GM21723 (cell line): ENCODE results near the gene ZNF697.
A peak's percentile ranks its signal among the peaks of the same experiment; 100 is the strongest.

Experiments
- ATAC-seq: cut with Tn5 transposase; IDR thresholded peaks from one replicate; pipeline ENCODE4 v1.9.1; 2021; ENCODE audit warnings: mild to moderate bottlenecking, moderate library complexity; ENCODE audit not compliant: unreplicated experiment

ZNF697 gene

DNA sequence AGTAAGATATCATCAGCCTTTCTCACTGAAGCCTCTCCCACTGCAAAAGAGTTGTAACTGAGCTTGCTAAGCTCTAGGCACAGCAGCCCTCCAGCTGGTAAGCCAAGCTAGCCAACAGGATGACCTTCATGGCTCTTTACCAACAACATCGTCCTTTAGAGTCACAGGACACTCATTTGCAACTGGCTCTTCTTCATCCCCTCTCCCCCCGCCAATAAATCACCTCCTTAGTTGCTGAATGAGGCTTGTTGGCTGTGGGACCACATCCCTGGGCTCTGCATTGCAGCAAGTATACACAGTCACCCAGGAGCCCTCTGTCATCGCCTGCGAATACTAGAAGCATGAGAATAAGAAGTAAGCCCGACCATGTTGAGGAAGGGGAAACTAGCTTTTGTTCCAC is 16.0 kb upstream of the ZNF697 start:
- ATAC-seq, result no peak

DNA sequence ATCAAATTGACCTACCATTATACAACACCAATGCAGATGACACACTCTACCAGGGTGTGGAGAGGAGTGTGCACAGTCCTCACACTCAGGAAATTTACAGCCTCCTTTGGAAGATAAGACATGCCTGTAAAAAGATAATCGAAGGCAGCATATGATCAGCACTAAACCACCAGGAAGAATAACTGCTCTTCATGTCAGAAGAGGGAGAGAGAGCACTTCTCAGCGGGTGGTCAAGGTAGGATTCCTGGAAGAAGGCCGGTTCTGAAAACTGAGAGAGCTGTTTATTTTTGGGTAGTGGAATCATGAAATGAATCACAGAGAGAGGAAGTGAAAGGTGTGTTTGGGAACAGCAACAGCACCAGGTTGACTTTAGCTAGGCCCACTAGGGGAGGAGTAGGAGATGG is 14.0 kb upstream of the ZNF697 start:
- ATAC-seq, result peak; percentile 84

DNA sequence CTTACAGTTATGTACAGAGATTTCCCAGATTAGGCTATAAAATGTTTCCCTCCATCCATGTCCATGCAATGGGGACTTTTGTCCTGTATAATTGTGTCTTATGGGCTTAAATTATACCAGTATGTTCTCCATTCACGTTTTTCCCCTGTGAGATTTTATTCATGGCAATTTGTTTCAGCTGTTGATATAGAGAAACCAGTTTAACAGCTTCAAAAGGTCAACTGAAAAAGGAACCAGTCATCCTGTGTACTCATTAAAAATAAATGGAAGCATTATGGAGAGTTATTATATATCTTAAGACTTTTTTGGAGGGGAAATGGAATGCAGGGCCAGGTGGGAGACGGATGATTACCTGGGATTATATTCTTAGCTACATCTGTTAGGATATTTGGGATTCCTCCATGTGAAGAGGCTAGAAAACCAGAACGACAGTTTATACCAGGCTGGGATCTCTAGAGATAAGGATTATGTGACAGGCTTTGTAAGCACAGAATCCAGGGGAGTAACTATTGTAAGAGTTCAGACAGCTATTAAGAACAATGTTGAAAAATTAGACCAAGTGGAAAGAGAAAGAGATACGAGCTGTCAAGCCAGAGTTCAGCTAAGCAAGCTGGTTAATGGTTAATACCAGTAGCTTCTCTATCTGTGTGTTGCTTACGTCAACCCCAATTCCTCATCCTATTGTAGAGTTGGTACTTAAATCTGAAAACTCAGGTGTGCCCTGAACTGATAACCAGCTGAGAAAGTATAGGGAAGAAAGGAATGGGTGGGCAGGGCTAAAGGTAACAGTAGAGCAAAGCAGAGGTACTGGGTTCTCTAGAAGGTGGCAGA is 12.4 kb upstream of the ZNF697 start:
- no peak for ATAC-seq

GRCh38 chr1:119659628-119660027 is 11.6 kb upstream of the ZNF697 start:
- ATAC-seq, result no peak

DNA sequence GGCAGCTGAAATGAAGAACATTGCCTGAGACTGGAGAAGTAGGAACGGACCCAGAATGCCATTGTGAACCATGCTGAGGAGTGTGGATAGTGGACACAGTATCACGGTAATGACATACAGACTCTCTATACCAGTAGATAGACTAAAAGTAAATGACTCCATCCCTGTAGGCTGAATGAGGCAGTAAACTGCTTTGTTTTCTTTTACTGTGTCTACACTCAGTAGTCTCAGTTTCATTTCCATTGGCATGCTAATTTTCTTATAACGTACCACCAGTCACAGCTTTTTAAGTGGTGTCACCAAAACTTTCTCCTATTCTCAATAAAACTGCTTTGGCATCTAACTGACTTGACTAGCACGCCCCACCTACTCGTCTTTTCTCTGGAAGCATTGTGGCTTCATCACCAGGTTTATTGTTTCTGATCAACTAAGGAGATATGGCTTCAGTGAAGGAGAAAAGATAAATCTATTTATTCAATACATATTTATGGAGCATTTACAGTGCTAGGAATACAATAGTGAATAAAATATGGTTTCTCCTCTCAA is 8.4 kb upstream of the ZNF697 start:
- peak; percentile 63 for ATAC-seq

- no peak for ATAC-seq
Observed at GRCh38 chr1:119655154-119655553, 7.1 kb upstream of the ZNF697 start.

- ATAC-seq, result no peak
Observed at GRCh38 chr1:119653839-119654170, 5.7 kb upstream of the ZNF697 start.

GRCh38 chr1:119653135-119653838 is 5.2 kb upstream of the ZNF697 start:
- no peak for ATAC-seq

DNA sequence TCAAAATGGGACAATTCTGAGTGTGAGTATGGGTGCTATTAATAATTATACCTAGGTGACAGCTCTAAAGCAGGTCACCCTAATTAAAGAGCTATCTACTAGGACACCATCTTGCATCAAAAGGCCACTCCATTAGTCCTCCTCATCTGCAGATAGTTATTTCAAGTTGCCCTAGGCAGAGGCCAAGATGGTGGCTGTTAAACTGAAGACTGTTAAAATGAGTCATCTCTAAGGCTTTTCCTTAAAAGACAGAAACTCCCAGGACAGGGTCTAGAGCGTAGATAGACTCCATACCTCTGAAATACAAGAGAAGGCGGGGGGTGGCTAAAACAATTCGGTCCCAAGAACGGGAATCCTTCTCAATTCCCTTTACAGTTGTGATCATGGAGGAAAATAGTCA is 4.5 kb upstream of the ZNF697 start:
- ATAC-seq, result no peak

GRCh38 chr1:119651641-119652040 is 3.6 kb upstream of the ZNF697 start:
- no peak for ATAC-seq

DNA sequence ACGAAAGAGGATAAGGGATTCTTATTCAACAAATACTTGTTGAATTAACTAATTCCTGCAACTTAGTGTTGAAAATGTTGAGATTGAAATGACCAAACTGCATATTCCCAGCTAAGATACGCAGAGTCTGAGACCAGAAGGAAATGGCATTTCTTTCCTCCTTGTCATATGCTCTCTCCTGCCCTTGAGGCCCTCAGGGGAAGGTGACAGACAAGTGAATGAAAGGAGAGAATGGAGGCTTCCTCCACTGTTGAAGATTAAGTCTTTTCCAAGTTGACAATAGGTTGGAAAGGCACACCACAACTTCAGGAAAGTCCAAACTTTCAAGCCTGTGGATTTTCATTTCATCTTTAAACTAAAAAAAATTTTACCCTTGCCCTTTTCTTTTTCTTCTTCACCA is 3.1 kb upstream of the ZNF697 start:
- no peak for ATAC-seq

DNA sequence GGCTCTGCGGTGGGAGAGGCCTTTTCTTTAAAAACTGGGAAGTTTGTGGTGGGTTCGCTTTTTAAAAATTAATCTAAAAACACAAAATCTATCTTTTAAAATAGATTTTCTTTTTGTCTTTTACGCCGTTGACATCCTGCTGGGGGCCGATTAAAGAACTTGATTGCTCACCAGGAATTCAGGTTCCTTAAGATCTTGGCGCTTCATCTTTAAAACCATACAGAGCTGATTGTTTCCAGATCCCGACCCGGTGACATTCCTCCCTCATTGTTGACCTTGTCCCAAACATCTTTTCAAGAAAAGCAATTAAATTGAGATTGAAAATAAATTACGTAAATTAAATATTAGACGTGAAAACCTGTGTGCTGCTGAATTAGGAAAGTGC is 546 bp upstream of the ZNF697 start:
- no peak for ATAC-seq

GRCh38 chr1:119647228-119647733 is 785 bp downstream of the ZNF697 start:
- ATAC-seq, result no peak

DNA sequence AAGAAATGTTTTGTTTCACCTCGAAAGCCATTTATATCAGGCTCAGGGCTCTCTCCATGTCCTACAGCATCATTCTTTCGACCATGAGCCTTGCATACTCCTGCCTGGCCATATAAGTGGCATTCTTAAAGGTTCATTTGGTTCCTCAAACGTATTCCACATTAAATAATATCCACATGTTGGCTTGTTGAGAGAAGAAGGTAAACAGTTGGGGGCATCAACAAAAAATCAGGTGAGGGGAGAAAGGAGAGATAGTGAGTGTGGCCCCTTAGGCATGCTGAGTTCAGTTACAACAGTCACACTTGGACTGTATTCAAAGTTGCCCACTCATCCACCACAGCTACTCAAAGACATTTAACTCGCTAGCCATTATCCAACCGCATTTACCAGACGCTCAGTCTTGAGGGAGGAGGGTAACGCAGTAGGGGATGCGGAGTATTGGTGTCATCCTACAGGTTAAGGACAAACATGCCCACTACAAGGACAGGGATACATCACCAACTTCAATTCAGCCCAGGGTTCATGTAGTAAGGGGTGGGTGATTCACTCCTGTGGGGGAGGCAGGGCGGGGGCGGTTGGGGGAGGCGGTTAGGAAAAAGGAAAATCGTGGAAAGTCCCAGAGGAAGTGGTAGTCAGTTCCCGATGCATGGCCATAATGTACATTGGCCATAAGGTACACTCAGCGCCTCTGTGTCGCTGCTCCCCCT is 1.4 kb downstream of the ZNF697 start:
- ATAC-seq, result no peak

DNA sequence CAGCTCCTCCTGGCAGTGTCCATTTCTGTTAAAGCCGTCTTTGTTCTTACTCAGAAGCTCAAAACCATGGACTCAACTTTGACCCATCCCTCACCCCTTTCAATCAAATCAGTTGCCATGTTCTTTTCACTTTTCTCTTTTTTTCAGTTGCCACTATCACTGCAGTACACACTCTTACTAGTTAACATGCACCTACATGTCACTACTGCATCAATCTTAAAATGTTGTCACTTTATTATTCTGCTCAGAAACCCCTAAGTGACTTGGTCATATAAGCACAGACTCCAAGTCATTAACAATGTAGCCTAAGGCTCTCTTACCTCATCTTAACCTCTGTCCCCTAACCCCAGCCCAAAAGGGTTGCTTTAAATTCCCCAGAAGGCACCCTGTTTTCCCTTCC is 9.0 kb downstream of the ZNF697 start:
- no peak for ATAC-seq

GRCh38 chr1:119637710-119638109 is 10.4 kb downstream of the ZNF697 start:
- ATAC-seq, result no peak

GRCh38 chr1:119636491-119637089 is 11.5 kb downstream of the ZNF697 start:
- ATAC-seq, result no peak

GRCh38 chr1:119635811-119636390 is 12.2 kb downstream of the ZNF697 start:
- ATAC-seq, result no peak

DNA sequence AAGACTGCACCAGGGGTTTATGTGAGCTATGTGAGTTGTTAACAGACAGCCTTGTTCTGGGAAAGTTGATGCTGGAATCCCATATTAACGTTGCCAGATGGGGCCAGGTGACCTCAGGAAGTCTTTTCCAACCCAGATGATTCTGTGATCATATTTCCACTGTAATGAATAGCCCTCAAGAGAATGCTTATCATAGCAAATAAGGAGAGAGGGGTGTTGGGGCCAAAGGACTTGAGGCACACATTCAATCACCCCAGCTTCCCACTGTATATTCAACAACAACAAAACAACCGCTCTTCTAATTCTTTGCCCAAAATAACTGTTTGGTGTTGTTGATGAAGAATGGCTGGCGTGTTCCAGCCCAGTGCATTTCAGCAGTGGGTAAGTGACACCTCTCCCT is 14.1 kb downstream of the ZNF697 start:
- ATAC-seq, result no peak

DNA sequence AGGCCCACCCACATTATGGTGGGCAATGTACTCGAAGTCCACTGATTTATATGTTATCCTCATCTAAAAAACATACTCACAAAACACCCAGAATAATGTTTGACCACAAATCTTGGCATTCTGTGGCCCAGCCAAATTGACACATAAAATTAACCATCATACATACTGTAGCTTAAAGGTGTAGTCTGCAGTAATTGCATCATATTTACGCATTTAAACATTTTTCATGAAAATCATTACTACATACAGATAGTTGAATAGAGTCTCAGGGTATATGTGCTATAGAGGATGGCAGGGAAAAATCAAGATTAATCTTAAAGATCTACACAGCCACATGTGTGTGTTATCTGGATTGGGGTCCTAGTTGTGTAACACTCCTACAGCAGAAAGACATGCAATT is 14.5 kb downstream of the ZNF697 start:
- ATAC-seq, result no peak

- ATAC-seq, result no peak
Observed at GRCh38 chr1:119632841-119633240, 15.2 kb downstream of the ZNF697 start.
